ENCODE results near the gene ZCCHC3. TPM values are rescaled to one million over a fixed set of nuclear protein-coding genes. Genes with fewer than 3 reads are reported as not detected.

The ZCCHC3 gene
- total and polyA plus RNA-seq, 8 donors: 6.2 to 59.1 (median 13.4) TPM

DNA sequence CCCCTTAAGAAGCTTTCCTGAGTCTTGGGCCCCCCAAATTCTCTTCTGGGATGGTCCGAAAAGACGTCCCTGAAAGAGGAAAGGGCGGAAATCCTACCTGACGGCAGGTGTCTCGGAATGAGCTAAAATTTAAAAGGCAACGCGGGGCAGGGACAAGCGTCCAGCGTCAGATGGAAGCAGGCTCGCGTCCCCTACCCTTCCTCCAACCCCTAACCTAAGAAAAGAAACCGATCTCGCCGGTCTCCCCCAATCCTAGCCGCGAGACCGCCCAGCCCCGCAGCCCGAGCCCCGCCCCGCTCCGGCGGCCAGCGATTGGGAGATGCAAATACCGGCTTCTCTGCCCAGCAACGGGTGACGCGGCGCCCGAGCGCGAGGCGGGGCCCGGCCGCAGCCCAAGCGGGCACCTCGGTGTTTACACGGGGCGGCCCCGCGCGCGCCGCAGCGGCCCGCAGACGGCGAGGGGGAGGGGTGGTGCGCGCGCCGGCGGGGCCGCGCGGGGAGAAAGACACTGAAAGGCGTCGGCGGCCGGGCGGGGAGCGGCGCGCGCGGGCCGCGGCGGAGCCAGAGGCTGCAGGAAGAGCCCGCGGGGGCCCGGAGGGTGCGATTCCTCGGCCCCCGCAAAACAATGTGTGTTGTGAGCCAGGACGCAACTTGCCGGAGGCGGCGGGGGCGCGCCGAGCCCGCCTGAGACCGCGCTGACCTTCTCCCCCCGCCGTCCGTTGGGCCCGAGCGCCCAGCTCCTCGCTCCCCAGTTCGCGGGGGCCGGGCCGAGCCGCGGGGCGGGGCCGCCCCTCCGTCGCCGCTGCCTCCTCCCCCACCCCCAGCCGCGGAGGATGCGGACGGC is 27.9 kb downstream of the ZCCHC3 start, which contains the start of gene SOX12:
TSS of gene SOX12 (plus strand) at position 508 of the 844 bp plus-strand sequence. CDS start 373 bp downstream, outside the sequence.
- 0 to 1% (median 1%) methylated on average over 13 to 106 of the region's 106 CpGs for WGBS, 5 donors
- Histone ChIP-seq H3K27me3 (peaks cover 0 to 16% (median 0%) of the 10 kb centered on the region in 3 donors), H3K36me3 (peaks cover 0 to 5% (median 0%) of the 10 kb centered on the region in 4 donors), H3K27ac (peak within 1 kb of the TSS; percentile 84 to 96 (median 93)), H3K9me3 (no peaks in the 10 kb centered on the region), H3K4me3 (peak within 1 kb of the TSS; percentile 67 to 79 (median 76)), H3K4me1 (peaks cover 21 to 57% (median 55%) of the 10 kb centered on the region in 4 donors)
- TF ChIP-seq POLR2A (IDR thresholded peaks at IDR 0.05) (no peak), POLR2AphosphoS5 (IDR thresholded peaks at IDR 0.05) (peak; percentile 26 to 57 (median 46))
- peak; percentile 99 for DNase-seq
- intact Hi-C loops (cut with DNase I; ENCODE audit: low total_unique reads): no loop called here

DNA sequence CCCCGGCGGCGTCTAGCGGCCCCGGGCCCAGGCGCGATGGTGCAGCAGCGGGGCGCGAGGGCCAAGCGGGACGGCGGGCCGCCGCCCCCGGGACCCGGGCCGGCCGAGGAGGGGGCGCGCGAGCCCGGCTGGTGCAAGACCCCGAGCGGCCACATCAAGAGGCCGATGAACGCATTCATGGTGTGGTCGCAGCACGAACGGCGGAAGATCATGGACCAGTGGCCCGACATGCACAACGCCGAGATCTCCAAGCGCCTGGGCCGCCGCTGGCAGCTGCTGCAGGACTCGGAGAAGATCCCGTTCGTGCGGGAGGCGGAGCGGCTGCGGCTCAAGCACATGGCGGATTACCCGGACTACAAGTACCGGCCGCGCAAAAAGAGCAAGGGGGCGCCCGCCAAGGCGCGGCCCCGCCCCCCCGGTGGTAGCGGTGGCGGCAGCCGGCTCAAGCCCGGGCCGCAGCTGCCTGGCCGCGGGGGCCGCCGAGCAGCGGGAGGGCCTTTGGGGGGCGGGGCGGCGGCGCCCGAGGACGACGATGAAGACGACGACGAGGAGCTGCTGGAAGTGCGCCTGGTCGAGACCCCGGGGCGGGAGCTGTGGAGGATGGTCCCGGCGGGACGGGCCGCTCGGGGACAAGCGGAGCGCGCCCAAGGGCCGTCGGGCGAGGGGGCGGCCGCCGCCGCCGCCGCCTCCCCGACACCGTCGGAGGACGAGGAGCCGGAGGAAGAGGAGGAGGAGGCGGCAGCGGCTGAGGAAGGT is 28.7 kb downstream of the ZCCHC3 start:
- intact Hi-C loops (cut with DNase I; ENCODE audit: low total_unique reads): no loop called here
- Histone ChIP-seq H3K4me1 (peaks cover 21 to 63% (median 60%) of the 10 kb centered on the region in 4 donors), H3K4me3 (peak overlapping the region; percentile 67 to 79 (median 76)), H3K27me3 (peaks cover 0 to 16% (median 0%) of the 10 kb centered on the region in 3 donors), H3K27ac (peak overlapping the region; percentile 84 to 96 (median 93)), H3K36me3 (no peaks in the 10 kb centered on the region), H3K9me3 (no peaks in the 10 kb centered on the region)
- 0 to 1% (median 1%) methylated on average over 29 to 101 of the region's 103 CpGs for WGBS, 5 donors
- TF ChIP-seq POLR2A (IDR thresholded peaks at IDR 0.05): no peak
- TF ChIP-seq POLR2AphosphoS5 (IDR thresholded peaks at IDR 0.05): no peak
- TF ChIP-seq EP300 (IDR thresholded peaks at IDR 0.05): no peak
- TF ChIP-seq, protein P1, sequence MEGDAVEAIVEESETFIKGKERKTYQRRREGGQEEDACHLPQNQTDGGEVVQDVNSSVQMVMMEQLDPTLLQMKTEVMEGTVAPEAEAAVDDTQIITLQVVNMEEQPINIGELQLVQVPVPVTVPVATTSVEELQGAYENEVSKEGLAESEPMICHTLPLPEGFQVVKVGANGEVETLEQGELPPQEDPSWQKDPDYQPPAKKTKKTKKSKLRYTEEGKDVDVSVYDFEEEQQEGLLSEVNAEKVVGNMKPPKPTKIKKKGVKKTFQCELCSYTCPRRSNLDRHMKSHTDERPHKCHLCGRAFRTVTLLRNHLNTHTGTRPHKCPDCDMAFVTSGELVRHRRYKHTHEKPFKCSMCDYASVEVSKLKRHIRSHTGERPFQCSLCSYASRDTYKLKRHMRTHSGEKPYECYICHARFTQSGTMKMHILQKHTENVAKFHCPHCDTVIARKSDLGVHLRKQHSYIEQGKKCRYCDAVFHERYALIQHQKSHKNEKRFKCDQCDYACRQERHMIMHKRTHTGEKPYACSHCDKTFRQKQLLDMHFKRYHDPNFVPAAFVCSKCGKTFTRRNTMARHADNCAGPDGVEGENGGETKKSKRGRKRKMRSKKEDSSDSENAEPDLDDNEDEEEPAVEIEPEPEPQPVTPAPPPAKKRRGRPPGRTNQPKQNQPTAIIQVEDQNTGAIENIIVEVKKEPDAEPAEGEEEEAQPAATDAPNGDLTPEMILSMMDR (IDR thresholded peaks at IDR 0.05): no peak
- peak; percentile 60 to 90 for DNase-seq

DNA sequence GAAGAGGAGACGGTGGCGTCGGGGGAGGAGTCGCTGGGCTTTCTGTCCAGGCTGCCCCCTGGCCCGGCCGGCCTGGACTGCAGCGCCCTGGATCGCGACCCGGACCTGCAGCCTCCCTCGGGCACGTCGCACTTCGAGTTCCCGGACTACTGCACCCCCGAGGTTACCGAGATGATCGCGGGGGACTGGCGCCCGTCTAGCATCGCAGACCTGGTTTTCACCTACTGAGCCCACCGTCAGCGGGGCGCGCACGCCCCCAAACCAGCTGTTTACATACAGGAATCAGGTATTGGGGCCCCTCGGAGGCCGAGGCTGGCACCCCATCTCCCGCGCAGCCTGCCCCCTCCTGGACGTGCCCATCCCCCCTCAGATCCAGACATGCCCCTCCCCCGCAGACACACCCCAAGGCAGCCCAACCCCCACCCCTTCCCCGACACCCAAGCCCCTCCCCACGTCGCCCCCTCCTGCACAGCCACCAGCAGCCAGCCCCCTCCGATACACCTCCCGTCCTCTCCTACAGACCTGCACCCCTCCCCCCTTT is 29.3 kb downstream of the ZCCHC3 start:
- 1 to 5% (median 2%) methylated on average over 13 to 38 of the region's 38 CpGs for WGBS, 5 donors
- DNase-seq: peak in 1 of 2 donors; percentile 31
- H3K9me3 ChIP-seq: no peaks in the 10 kb centered on the region
- H3K4me1 ChIP-seq: peaks cover 21 to 63% (median 60%) of the 10 kb centered on the region in 4 donors
- TF ChIP-seq POLR2A (IDR thresholded peaks at IDR 0.05) (no peak), POLR2AphosphoS5 (IDR thresholded peaks at IDR 0.05) (no peak), EP300 (IDR thresholded peaks at IDR 0.05) (no peak)
- TF ChIP-seq, protein P1 (IDR thresholded peaks at IDR 0.05): no peak
- peak overlapping the region; percentile 67 to 79 (median 76) for H3K4me3 ChIP-seq
- peak overlapping the region; percentile 84 to 96 (median 93) for H3K27ac ChIP-seq
- H3K36me3 ChIP-seq: no peaks in the 10 kb centered on the region
- H3K27me3 ChIP-seq: peaks cover 0 to 16% (median 0%) of the 10 kb centered on the region in 3 donors
- intact Hi-C loops (cut with DNase I; ENCODE audit: low total_unique reads): no loop called here

DNA sequence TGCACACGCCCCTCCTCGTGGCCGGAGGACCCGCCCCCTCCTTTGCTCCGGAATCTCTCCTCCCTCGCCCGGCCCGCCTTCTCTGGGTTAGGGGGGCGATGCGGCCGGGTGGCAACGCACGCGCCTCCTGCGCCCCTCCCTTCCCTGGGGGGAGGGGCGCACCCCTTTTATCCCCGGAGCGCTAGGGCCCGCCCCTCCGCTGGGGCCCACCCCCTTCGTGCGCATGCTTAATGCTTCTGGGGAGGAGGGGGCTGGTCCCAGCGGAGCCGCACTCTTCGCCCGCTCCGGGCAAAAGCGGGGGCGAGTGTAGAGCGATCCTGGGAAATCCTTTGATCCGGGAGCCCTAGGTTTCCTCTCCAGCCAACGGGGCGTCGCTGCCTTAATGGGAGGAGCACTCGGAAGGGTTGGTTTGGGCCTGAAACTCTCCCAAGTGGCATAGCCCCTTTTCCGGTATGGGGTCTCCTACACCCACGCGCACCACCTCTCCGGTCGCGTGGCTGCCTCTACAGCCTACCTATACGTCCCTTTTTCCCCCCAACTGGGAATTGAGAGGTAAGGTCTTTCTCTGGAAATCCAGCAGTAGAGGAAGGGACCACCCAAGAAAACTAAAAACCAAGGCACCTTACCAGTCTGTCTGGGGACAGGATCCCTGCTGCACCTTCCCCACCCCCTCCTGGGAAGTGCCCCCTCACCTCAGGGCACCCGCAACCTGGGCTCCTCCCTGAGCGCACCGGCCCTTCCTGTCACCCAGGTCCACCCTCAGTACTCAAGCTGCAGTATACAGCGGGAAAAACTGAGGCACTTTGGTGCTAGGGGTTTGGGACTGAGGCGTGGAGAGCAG is 30.0 kb downstream of the ZCCHC3 start:
- TF ChIP-seq POLR2A (IDR thresholded peaks at IDR 0.05) (no peak), POLR2AphosphoS5 (IDR thresholded peaks at IDR 0.05) (peak; percentile 23 to 68 (median 33))
- peak; percentile 84 to 97 for DNase-seq
- WGBS, 5 donors: 4 to 10% (median 6%) methylated on average over 16 to 47 of the region's 47 CpGs
- H3K4me3 ChIP-seq: peak overlapping the region; percentile 67 to 79 (median 76)
- intact Hi-C loops (cut with DNase I; ENCODE audit: low total_unique reads): no loop called here
- H3K4me1 ChIP-seq: peaks cover 21 to 63% (median 60%) of the 10 kb centered on the region in 4 donors
- peaks cover 0 to 16% (median 0%) of the 10 kb centered on the region in 3 donors for H3K27me3 ChIP-seq
- H3K27ac ChIP-seq: peak overlapping the region; percentile 75 to 96 (median 93)
- no peaks in the 10 kb centered on the region for H3K9me3 ChIP-seq
- no peaks in the 10 kb centered on the region for H3K36me3 ChIP-seq

Data from stomach (tissue), 9 donors.